Osteocyte (in vitro differentiated cells): ENCODE results near the gene ZNF511. TPM values are rescaled to one million over a fixed set of nuclear protein-coding genes. Genes with fewer than 3 reads are reported as not detected.

ENCODE experiments used
- DNase-seq: peaks from one replicate; pipeline ENCODE4 v3.0.0; 2021; ENCODE audit warnings: mixed read lengths; ENCODE audit not compliant: unreplicated experiment; ENCODE audit errors: extremely low spot score
- H3K27ac Mint-ChIP-seq: one replicate; pipeline ENCODE4 v1.8.0; 2021; ENCODE audit warnings: mild to moderate bottlenecking, mixed read lengths; ENCODE audit not compliant: unreplicated experiment
- H3K27me3 Mint-ChIP-seq: one replicate; pipeline ENCODE4 v1.8.0; 2021; ENCODE audit warnings: mixed read lengths; ENCODE audit not compliant: unreplicated experiment
- H3K36me3 Mint-ChIP-seq: one replicate; pipeline ENCODE4 v1.8.0; 2021; ENCODE audit warnings: mixed read lengths; ENCODE audit not compliant: unreplicated experiment
- H3K4me1 Mint-ChIP-seq: one replicate; pipeline ENCODE4 v1.8.0; 2021; ENCODE audit warnings: mixed read lengths; ENCODE audit not compliant: unreplicated experiment
- H3K4me3 Mint-ChIP-seq: one replicate; pipeline ENCODE4 v1.8.0; 2021; ENCODE audit warnings: mild to moderate bottlenecking, moderate library complexity, mixed read lengths; ENCODE audit not compliant: unreplicated experiment
- H3K9me3 Mint-ChIP-seq: one replicate; pipeline ENCODE4 v1.8.0; 2021; ENCODE audit warnings: mixed read lengths; ENCODE audit not compliant: unreplicated experiment
- CTCF ChIP-seq: fragments of 200-600 bp; sonication (generic); IDR thresholded peaks from 2 replicates; pipeline ENCODE4 v1.5.0; 2021; ENCODE audit warnings: antibody characterized with exemption, mild to moderate bottlenecking, moderate library complexity
- total RNA-seq: library from RNA; stranded (reverse); gene quantifications from 2 replicates; pipeline ENCODE4 v1.2.1, GENCODE V29; 2021

Gene ZNF511
- total RNA-seq, 1 donor from 2014 or later = 39.1 TPM

GRCh38 chr10:133341983-133342382 lies 33.3 kb downstream of the ZNF511 start:
- Mint-ChIP-seq H3K36me3 (no peaks in the 10 kb centered on the region), H3K9me3 (no peaks in the 10 kb centered on the region), H3K27ac (no peak overlapping the region), H3K4me1 (no peaks in the 10 kb centered on the region), H3K27me3 (peaks cover 24% of the 10 kb centered on the region), H3K4me3 (no peak overlapping the region)
- no peak for DNase-seq
- TF ChIP-seq CTCF = no peak

- Mint-ChIP-seq H3K36me3 (no peaks in the 10 kb centered on the region), H3K4me1 (no peaks in the 10 kb centered on the region), H3K27ac (no peak overlapping the region), H3K27me3 (peaks cover 24% of the 10 kb centered on the region), H3K4me3 (no peak overlapping the region), H3K9me3 (no peaks in the 10 kb centered on the region)
- DNase-seq = no peak
- TF ChIP-seq CTCF = no peak
Observed at GRCh38 chr10:133342942-133343341, 34.2 kb downstream of the ZNF511 start.

GRCh38 chr10:133343558-133343957 lies 34.8 kb downstream of the ZNF511 start:
- no peaks in the 10 kb centered on the region for H3K9me3 Mint-ChIP-seq
- no peaks in the 10 kb centered on the region for H3K4me1 Mint-ChIP-seq

GRCh38 chr10:133344236-133344635 lies 35.5 kb downstream of the ZNF511 start:
- no peak overlapping the region for H3K27ac Mint-ChIP-seq
- H3K27me3 Mint-ChIP-seq = peaks cover 24% of the 10 kb centered on the region
- no peaks in the 10 kb centered on the region for H3K36me3 Mint-ChIP-seq
- TF ChIP-seq CTCF = no peak
- H3K4me3 Mint-ChIP-seq = no peak overlapping the region
- H3K4me1 Mint-ChIP-seq = no peaks in the 10 kb centered on the region
- no peak for DNase-seq
- H3K9me3 Mint-ChIP-seq = no peaks in the 10 kb centered on the region

More at GRCh38 chr10:133343558-133343957, 34.8 kb downstream of the ZNF511 start:
- TF ChIP-seq CTCF = no peak
- Mint-ChIP-seq H3K4me3 (no peak overlapping the region), H3K36me3 (no peaks in the 10 kb centered on the region), H3K27ac (no peak overlapping the region), H3K27me3 (peaks cover 24% of the 10 kb centered on the region)
- no peak for DNase-seq

GRCh38 chr10:133346413-133346812 lies 37.7 kb downstream of the ZNF511 start:
- no peaks in the 10 kb centered on the region for H3K9me3 Mint-ChIP-seq
- H3K4me3 Mint-ChIP-seq = no peak overlapping the region
- H3K27ac Mint-ChIP-seq = no peak overlapping the region

More at GRCh38 chr10:133346413-133346812, 37.7 kb downstream of the ZNF511 start:
- no peaks in the 10 kb centered on the region for H3K4me1 Mint-ChIP-seq
- H3K36me3 Mint-ChIP-seq = no peaks in the 10 kb centered on the region
- TF ChIP-seq CTCF = no peak
- H3K27me3 Mint-ChIP-seq = peaks cover 23% of the 10 kb centered on the region
- DNase-seq = no peak
